Embryonic facial prominence (tissue), 1 donor: Measurements from ENCODE around the gene DIAPH1.

Experiments used
- DNase-seq: peaks from one replicate; pipeline ENCODE4 v3.0.0-alpha.2; 2016; ENCODE audit errors: extremely low spot score

Gene DIAPH1

DNA sequence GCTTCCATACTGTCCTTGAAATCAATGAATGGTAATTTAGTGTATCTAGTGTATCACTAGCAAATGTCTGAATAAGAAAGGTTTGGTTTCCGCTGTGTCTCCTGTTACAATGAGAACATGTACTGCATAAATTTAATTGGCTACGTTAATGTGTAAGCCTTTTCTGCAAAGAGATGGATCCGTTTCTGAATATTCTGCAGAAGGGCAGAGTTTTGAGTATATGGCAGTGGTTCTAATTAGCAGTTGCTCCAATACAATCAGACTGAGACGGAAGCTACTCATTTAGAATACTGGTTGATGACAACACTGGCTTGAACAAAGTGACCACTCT, 134.5 kb downstream of the DIAPH1 start:
- no peak for DNase-seq

- no peak for DNase-seq
Measured at GRCh38 chr5:141483902-141484301, 134.9 kb downstream of the DIAPH1 start.

DNA sequence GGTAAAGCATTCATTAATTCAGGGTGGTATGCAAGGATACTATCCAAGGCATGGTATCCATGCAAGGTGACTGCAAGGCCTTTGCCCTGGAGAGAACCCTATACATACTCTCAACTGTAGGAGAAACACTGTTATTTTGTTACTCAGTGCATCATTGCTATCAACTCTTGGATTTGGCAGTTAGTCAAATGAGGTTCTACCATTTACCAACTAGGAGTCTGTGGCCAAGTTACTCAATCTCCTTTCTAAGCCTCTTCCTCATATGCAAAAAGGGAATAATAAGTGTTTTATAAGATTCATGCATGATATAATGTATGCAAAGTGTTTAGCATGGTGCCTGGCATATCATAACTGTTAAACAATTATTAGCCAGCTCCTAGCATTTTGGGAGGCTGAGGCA, 139.0 kb downstream of the DIAPH1 start:
- no peak for DNase-seq

DNA sequence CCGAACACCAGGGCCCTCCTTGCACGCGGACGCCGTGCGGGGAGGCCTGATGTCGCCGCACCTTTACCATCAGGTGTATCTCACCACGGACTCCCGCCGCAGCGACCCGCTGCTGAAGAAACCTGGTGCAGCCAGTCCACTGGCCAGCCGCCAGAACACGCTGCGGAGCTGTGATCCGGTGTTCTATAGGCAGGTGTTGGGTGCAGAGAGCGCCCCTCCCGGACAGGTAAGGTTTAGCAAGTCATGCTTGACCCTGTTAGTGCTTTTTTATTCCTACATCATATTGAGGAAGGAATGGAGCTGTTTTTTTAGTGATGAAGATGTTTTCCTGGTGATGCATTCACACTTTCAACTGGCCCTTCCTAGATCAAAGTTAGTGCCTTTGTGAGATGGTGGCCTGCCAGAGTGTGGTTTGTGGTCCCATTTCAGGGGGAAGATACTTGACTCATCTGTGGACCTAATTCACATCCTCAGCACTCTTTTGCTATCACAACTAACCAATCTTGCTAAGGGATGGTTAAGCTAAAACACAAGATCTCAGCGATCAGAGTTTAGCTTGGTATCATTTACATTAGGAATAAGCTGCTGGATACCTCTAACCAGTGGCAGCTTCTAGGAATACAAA, 140.4 kb downstream of the DIAPH1 start:
- no peak for DNase-seq

GRCh38 chr5:141477815-141478214, 141.0 kb downstream of the DIAPH1 start:
- DNase-seq = no peak

- no peak for DNase-seq
Measured at GRCh38 chr5:141477044-141477575, 141.7 kb downstream of the DIAPH1 start.

DNA sequence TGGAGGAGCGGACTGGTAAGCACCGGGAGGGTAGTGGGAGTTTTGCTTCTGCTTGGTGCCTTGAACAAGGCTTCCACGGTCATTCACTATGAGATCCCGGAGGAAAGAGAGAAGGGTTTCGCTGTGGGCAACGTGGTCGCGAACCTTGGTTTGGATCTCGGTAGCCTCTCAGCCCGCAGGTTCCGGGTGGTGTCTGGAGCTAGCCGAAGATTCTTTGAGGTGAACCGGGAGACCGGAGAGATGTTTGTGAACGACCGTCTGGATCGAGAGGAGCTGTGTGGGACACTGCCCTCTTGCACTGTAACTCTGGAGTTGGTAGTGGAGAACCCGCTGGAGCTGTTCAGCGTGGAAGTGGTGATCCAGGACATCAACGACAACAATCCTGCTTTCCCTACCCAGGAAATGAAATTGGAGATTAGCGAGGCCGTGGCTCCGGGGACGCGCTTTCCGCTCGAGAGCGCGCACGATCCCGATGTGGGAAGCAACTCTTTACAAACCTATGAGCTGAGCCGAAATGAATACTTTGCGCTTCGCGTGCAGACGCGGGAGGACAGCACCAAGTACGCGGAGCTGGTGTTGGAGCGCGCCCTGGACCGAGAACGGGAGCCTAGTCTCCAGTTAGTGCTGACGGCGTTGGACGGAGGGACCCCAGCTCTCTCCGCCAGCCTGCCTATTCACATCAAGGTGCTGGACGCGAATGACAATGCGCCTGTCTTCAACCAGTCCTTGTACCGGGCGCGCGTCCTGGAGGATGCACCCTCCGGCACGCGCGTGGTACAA, 142.5 kb downstream of the DIAPH1 start:
- peak; percentile 75 for DNase-seq

DNA sequence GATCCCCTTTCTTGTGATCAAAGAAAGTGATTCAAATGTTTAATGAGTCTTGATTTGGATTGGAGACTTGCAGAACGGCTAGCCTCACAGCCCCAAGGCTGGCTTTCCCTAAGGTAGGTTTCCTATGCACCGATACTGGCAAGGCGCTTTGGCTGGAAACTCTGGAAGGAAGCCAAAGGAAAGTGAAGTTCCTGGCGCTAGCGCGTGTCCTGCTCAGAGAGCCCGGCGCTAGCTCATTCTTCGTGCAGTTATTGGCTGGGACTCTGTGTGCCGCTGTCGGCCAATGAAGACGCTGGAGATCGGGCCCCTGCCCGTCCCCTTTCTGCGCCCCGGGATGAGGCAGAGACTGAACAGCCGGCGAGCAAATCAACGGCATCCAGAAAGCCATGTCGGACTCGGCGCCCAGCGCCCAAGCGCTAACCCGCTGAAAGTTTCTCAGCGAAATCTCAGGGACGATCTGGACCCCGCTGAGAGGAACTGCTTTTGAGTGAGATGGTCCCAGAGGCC, 143.1 kb downstream of the DIAPH1 start, which contains the start of gene PCDHGC3:
Gene PCDHGC3 (plus strand): TSS at position 342 of the 507 bp plus-strand sequence. CDS start 151 bp downstream, at position 493.
- DNase-seq = peak; percentile 93

DNA sequence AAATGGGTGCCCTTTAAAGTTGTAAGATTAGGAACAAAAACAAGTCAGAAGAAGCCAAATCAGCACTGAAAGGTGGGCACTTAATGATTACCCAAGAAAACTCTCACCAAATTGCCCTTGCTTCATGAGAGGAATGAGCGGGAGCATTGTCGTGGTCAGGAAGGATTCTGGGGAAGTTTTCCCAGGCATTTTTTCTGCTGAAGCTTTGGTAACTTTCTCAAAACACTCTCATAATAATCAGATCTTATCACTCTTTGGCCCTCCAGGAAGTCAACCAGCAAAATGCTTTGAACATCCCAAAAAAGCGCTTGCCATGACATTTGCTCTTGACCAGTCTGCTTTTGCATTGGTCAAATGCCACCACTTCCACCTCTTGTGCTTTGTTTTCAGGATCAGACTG, 153.4 kb downstream of the DIAPH1 start:
- no peak for DNase-seq
